Adrenal gland (tissue), 12 donors: ENCODE measurements around the gene VIPR1. TPM values are rescaled to one million over a fixed set of nuclear protein-coding genes. Genes with fewer than 3 reads are reported as not detected.

Experiments used
- DNase-seq, 7 donors: peaks; one replicate each; pipeline ENCODE4 v3.0.0-alpha.2; 2019 to 2020
- H3K27ac ChIP-seq, 5 donors: fragments of 200-600 bp; sonication (generic) in 4 of 5; 1 replicate in 3 of 5; 2 replicates in 2 of 5; pipeline versions ENCODE4 v1.5.1 to v1.8.0; 2016 to 2020; ENCODE audit warnings: mild to moderate bottlenecking in 1 of 5
- H3K27me3 ChIP-seq: fragments of 200-600 bp; 2 replicates; pipeline ENCODE4 v1.8.0; 2021
- H3K36me3 ChIP-seq, 2 donors: fragments of 200-600 bp; replicated peaks in 1 of 2; 1 replicate in 1 of 2; 2 replicates in 1 of 2; pipeline versions ENCODE4 v1.5.1 to v1.8.0; 2018 to 2022
- H3K4me1 ChIP-seq, 2 donors: fragments of 200-600 bp; replicated peaks in 1 of 2; 1 replicate in 1 of 2; 2 replicates in 1 of 2; pipeline versions ENCODE4 v1.5.1 to v1.8.0; 2018 to 2021
- H3K4me3 ChIP-seq, 4 donors: fragments of 200-600 bp; sonication (generic) in 3 of 4; one replicate each; pipeline ENCODE4 v1.5.1; 2016 to 2018
- H3K9me3 ChIP-seq, 3 donors: fragments of 200-600 bp; sonication (generic) in 1 of 3; replicated peaks in 1 of 3; 1 replicate in 2 of 3; 2 replicates in 1 of 3; pipeline versions ENCODE4 v1.5.1 to v1.8.0; 2016 to 2021
- CTCF ChIP-seq, 6 experiments: fragments of 450-650 bp in 4 of 6; fragments of 200-600 bp in 2 of 6; sonication (generic) in 1 of 6; IDR thresholded peaks; 1 replicate in 5 of 6; 2 replicates in 1 of 6; pipeline versions ENCODE4 v1.5.1 to v1.8.0; 2016 to 2021; ENCODE audit warnings: antibody characterized with exemption in 6 of 6, mild to moderate bottlenecking in 2 of 6, moderate library complexity in 1 of 6
- POLR2A ChIP-seq, 2 donors: fragments of 450-650 bp; IDR thresholded peaks; one replicate each; pipeline ENCODE4 v1.6.1; 2017; ENCODE audit warnings: antibody characterized with exemption in 2 of 2, mild to moderate bottlenecking in 2 of 2, moderate library complexity in 1 of 2
- WGBS, 4 donors: extraction: QIAGEN DNeasy Blood & Tissue Kit in 2 of 4; methylation state at CpG; one replicate each; pipeline versions ENCODE4 v1.1.5 to v1.1.7; 2013 to 2017; 5-methylcytosine and 5-hydroxymethylcytosine counted together
- intact Hi-C, 2 donors: fragments of 100-400 bp; cut with DNase I; formaldehyde crosslinking; loops; one replicate each; pipeline versions ENCODE4 v1.14.1 to v1.15.0; 2022 to 2023
- polyA plus RNA-seq, 3 donors: library from polyadenylated mRNA; stranded (reverse); fragments of 200-250 nt in 2 of 3; fragments of 350-450 nt in 1 of 3; fragmentation: Illumina TruSeq in 1 of 3; extraction: RNeasy Lipid Tissue Mini Kit (QIAGEN cat#74804) in 1 of 3; gene quantifications; one replicate each; pipeline ENCODE4 v1.2.3, GENCODE V29; 2013 to 2014
- total RNA-seq, 9 donors: library from RNA; depleted of rRNA in 4 of 9; stranded (reverse); fragments of >200 nt in 4 of 9; fragments of 120-200 nt in 1 of 9; fragmentation: NEBNext Ultra II Directional in 1 of 9; extraction: Animal tissue kit (Norgen Biotek cat#: 25700) in 1 of 9; gene quantifications; one replicate each; pipeline versions ENCODE4 v1.1.0 to v1.2.4, GENCODE V29; 2013 to 2023
- donor health status: healthy with polysubstance abuse.
- donor health status: Bipolar disorder and iron deficiency.
- donor health status: DM: yes; HTN: yes; CAD: no.
- donor health status: DM: no; HTN: no; CAD: no.
- donor health status: DM: no; HTN: no; CAD: no.
- donor health status: DM: yes; HTN: yes; CAD: no.

The VIPR1 gene
- total and polyA plus RNA-seq, 12 donors, result 0.55 to 24.4 (median 3.5) TPM

DNA sequence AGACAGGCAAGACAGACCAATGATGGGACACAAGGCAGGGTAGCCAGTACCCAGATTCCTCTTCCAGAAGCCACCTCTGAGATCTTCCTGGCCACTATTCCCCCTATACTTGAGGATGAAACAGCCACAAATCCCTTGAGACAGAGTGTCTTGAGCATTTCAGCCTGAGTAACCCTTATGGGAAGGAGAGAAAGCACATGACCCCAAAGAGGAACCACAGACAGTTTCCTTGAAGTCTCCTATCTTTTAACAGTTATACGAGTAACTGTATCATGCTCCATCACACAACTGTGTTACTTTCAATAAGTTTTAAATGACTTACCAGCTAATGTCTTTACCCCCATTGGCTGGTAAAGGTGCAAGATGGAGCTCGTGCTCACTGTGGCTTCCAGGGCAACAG is 9.3 kb downstream of the VIPR1 start:
- TF ChIP-seq CTCF (IDR thresholded peaks at IDR 0.05) (no peak), POLR2A (IDR thresholded peaks at IDR 0.05) (no peak)
- Histone ChIP-seq H3K36me3 (no peaks in the 10 kb centered on the region), H3K27ac (no peak overlapping the region), H3K9me3 (no peaks in the 10 kb centered on the region), H3K4me3 (no peak overlapping the region), H3K27me3 (no peaks in the 10 kb centered on the region), H3K4me1 (no peaks in the 10 kb centered on the region)
- DNase-seq, result no peak
- WGBS, 4 donors, result 69 to 85% (median 78%) methylated on average over 2 of the region's 2 CpGs
- intact Hi-C loops, result no loop called here

GRCh38 chr3:42513121-42513520 is 10.7 kb downstream of the VIPR1 start:
- 94 to 100% (median 97%) methylated on average over 1 to 3 of the region's 3 CpGs for WGBS, 4 donors
- H3K4me3 ChIP-seq, result no peak overlapping the region
- intact Hi-C loops, result no loop called here
- H3K9me3 ChIP-seq, result no peaks in the 10 kb centered on the region
- H3K27ac ChIP-seq, result no peak overlapping the region
- H3K4me1 ChIP-seq, result no peaks in the 10 kb centered on the region
- no peaks in the 10 kb centered on the region for H3K27me3 ChIP-seq
- TF ChIP-seq CTCF (IDR thresholded peaks at IDR 0.05), result no peak
- no peak for TF ChIP-seq POLR2A (IDR thresholded peaks at IDR 0.05)
- no peak for DNase-seq
- no peaks in the 10 kb centered on the region for H3K36me3 ChIP-seq

- Histone ChIP-seq H3K4me1 (no peaks in the 10 kb centered on the region), H3K27me3 (no peaks in the 10 kb centered on the region), H3K36me3 (no peaks in the 10 kb centered on the region), H3K9me3 (no peaks in the 10 kb centered on the region), H3K4me3 (no peak overlapping the region), H3K27ac (no peak overlapping the region)
- WGBS, 4 donors, result 86 to 93% (median 89%) methylated on average over 6 of the region's 6 CpGs; no CpG with 5 or more reads in 1 of the 4 donors
- TF ChIP-seq POLR2A (IDR thresholded peaks at IDR 0.05) (no peak), CTCF (IDR thresholded peaks at IDR 0.05) (no peak)
- DNase-seq, result no peak
- intact Hi-C loops, result no loop called here
Observed at GRCh38 chr3:42513521-42513920, 11.1 kb downstream of the VIPR1 start.

DNA sequence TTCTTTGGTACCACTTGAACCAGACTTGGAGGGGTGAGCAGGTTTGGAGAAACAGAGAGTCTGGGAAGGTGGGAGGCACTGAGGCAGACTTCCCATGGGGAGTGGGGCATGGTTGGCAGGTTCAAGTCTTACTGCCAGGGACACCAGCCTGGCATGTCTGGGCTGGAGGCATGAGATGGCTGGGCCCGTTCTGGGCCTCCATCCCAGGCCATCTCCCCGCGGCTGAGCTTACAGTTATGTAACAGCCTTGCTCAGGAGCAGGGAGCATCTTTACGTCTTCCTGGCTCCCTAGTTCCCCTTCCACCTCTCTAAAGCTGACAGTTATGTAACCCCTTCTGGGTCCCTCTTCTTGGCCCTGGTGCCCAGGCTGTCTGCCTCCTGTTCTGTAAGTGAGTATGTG is 12.4 kb downstream of the VIPR1 start:
- Histone ChIP-seq H3K9me3 (no peaks in the 10 kb centered on the region), H3K4me3 (no peak overlapping the region), H3K36me3 (no peaks in the 10 kb centered on the region), H3K27me3 (no peaks in the 10 kb centered on the region), H3K27ac (no peak overlapping the region), H3K4me1 (no peaks in the 10 kb centered on the region)
- DNase-seq, result no peak
- TF ChIP-seq POLR2A (IDR thresholded peaks at IDR 0.05) (no peak), CTCF (IDR thresholded peaks at IDR 0.05) (no peak)
- 82 to 85% (median 84%) methylated on average over 3 to 4 of the region's 4 CpGs for WGBS, 4 donors
- intact Hi-C loops, result no loop called here
